HepG2 (cell line): ENCODE data around the gene CMIP. TPM values are rescaled to one million over a fixed set of nuclear protein-coding genes. Genes with fewer than 3 reads are reported as not detected.

Experiments used
- ATF7 ChIP-seq, 2 experiments: fragments of 450-650 bp in 1 of 2; sonication (generic) in 1 of 2; formaldehyde crosslinking in 1 of 2; IDR thresholded peaks; 2 replicates each; pipeline versions ENCODE4 v1.4.0 to v1.6.1; 2016 to 2020; ENCODE audit warnings: antibody characterized with exemption in 1 of 2, mild to moderate bottlenecking in 1 of 2, missing genetic modification reagents in 1 of 2
- ATF7-NPFF ChIP-seq: sonication (generic); formaldehyde crosslinking; IDR thresholded peaks from 2 replicates; pipeline ENCODE4 v1.8.1; 2023; ENCODE audit warnings: mild to moderate bottlenecking, low read depth, missing genetic modification reagents, moderate library complexity
- ATRX ChIP-seq: sonication (generic); formaldehyde crosslinking; IDR thresholded peaks from 2 replicates; pipeline ENCODE4 v1.4.0; 2020; ENCODE audit warnings: missing genetic modification reagents, borderline replicate concordance
- BORCS8-MEF2B ChIP-seq: sonication (generic); formaldehyde crosslinking; IDR thresholded peaks from 2 replicates; pipeline ENCODE4 v1.8.0; 2022; ENCODE audit warnings: mild to moderate bottlenecking, missing genetic modification reagents
- DNMT3B ChIP-seq: conservative IDR thresholded peaks from 2 replicates; pipeline ENCODE4 v1.6.1; 2016; ENCODE audit warnings: missing biosample characterization, control low read depth
- HDAC6 ChIP-seq: fragments of 200-600 bp; sonication (generic); IDR thresholded peaks from 2 replicates; pipeline ENCODE4 v1.7.0; 2017; ENCODE audit warnings: mild to moderate bottlenecking, antibody characterized with exemption, low read length, low read depth
- HNRNPL ChIP-seq: fragments of 200-400 bp; formaldehyde crosslinking; IDR thresholded peaks from 2 replicates; pipeline ENCODE4 v1.6.1; 2017; ENCODE audit warnings: mild to moderate bottlenecking, low read depth, low read length
- MEIS1 ChIP-seq: sonication (generic); formaldehyde crosslinking; IDR thresholded peaks from 2 replicates; pipeline ENCODE4 v1.9.0; 2021; ENCODE audit warnings: mild to moderate bottlenecking, missing genetic modification reagents, moderate library complexity, borderline replicate concordance
- MTA1 ChIP-seq: sonication (generic); formaldehyde crosslinking; IDR thresholded peaks from 2 replicates; pipeline ENCODE4 v1.4.0; 2020; ENCODE audit warnings: missing genetic modification reagents, mild to moderate bottlenecking, borderline replicate concordance
- SALL2 ChIP-seq: sonication (generic); formaldehyde crosslinking; IDR thresholded peaks from 2 replicates; pipeline ENCODE4 v1.8.1; 2023; ENCODE audit warnings: mild to moderate bottlenecking, missing genetic modification reagents, inconsistent platforms
- TARDBP ChIP-seq: sonication (generic); formaldehyde crosslinking; IDR thresholded peaks from 2 replicates; pipeline ENCODE4 v1.8.0; 2022; ENCODE audit warnings: mild to moderate bottlenecking, missing genetic modification reagents
- TBL1XR1 ChIP-seq: fragments of 150-350 bp; IDR thresholded peaks from 2 replicates; pipeline ENCODE4 v1.6.1; 2014; ENCODE audit warnings: borderline replicate concordance, low read length; ENCODE audit not compliant: partially characterized antibody
- THYN1 ChIP-seq: sonication (generic); formaldehyde crosslinking; IDR thresholded peaks from 2 replicates; pipeline ENCODE4 v1.8.1; 2023; ENCODE audit warnings: low read depth, mild to moderate bottlenecking, moderate library complexity, missing genetic modification reagents, borderline replicate concordance
- ZFP62 ChIP-seq: sonication (generic); formaldehyde crosslinking; IDR thresholded peaks from 2 replicates; pipeline ENCODE4 v1.4.0; 2020; ENCODE audit warnings: missing genetic modification reagents
- ZNF136 ChIP-seq: sonication (generic); formaldehyde crosslinking; IDR thresholded peaks from 2 replicates; pipeline ENCODE4 v1.8.1; 2022; ENCODE audit warnings: low read depth, mild to moderate bottlenecking, moderate library complexity, missing genetic modification reagents
- ZNF703 ChIP-seq: sonication (generic); formaldehyde crosslinking; IDR thresholded peaks from 2 replicates; pipeline ENCODE4 v1.5.1; 2020; ENCODE audit warnings: missing genetic modification reagents, mild to moderate bottlenecking, moderate library complexity, borderline replicate concordance
- ZNF781 ChIP-seq: sonication (generic); formaldehyde crosslinking; IDR thresholded peaks from 2 replicates; pipeline ENCODE4 v1.5.1; 2020; ENCODE audit warnings: borderline replicate concordance, mild to moderate bottlenecking, missing genetic modification reagents; ENCODE audit errors: not compliant biosample characterization
- polyA plus RNA-seq, 8 experiments: library from polyadenylated mRNA; depleted of rRNA in 3 of 8; stranded (reverse) in 7 of 8; unstranded in 1 of 8; fragments of >200 nt; fragmentation: Illumina TruSeq in 4 of 8; extraction: Trizol in 4 of 8; gene quantifications; 2 replicates each; pipeline versions ENCODE4 v1.2.1 to v1.2.3, GENCODE V29; 2011 to 2016; ENCODE audit warnings: low read depth in 4 of 8, missing spikeins in 1 of 8, mixed read lengths in 1 of 8; ENCODE audit not compliant: insufficient read depth in 1 of 8
- total RNA-seq, 5 experiments: library from RNA; depleted of rRNA; stranded (reverse); fragments of >200 nt; fragmentation: Illumina TruSeq; extraction: Trizol; gene quantifications; 2 replicates each; pipeline ENCODE4 v1.2.3, GENCODE V29; 2016; ENCODE audit warnings: low read depth in 1 of 5
- TF ChIP-seq, protein P1 (sequence below): sonication (generic); formaldehyde crosslinking; IDR thresholded peaks from 2 replicates; pipeline ENCODE4 v1.5.1; 2020; ENCODE audit warnings: mild to moderate bottlenecking, missing genetic modification reagents, borderline replicate concordance
- TF ChIP-seq, protein P2 (sequence below): IDR thresholded peaks from 2 replicates; pipeline ENCODE4 v1.6.1; 2016
- TF ChIP-seq, protein P3 (sequence below): sonication (generic); formaldehyde crosslinking; IDR thresholded peaks from 2 replicates; pipeline ENCODE4 v1.5.0; 2020; ENCODE audit warnings: missing genetic modification reagents
- TF ChIP-seq, protein P4 (sequence below): sonication (generic); formaldehyde crosslinking; IDR thresholded peaks from 2 replicates; pipeline ENCODE4 v1.4.0; 2020; ENCODE audit warnings: missing genetic modification reagents

CMIP gene
- total and polyA plus RNA-seq, 2 of the 13 experiments (the other 11 are each of a cell fraction or from before 2014, with no cell fraction given) = 10.9 to 18.1 TPM

DNA sequence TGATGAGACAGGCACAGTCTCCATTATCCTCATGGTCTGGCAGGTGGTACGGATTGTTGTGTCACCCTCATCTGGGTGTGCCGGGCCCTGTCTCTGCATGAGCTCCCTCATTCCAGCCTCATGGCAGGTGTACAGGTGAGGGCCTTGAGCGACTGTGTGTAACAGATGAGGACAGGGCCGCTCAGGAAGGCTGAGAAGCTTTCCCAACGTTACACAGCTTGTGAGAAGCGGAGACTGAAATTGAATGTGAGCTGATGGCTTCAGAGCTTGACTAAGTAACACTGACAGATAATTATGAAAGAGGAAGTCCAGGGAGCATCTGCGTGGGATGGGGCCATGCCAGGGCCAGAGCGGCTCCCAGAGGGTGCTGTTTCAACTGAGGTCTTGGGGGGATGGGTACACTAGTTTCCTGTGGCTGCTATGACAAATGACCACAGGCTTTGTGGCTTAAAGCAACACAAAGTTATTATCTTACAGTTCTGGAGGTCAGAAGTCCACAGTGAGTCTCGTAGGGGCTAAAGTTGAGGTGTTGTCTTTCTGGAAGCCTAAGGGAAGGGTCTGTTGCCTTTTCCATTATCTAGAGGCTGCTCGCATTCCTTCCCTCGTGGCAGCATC is 36.7 kb downstream of the CMIP start (continued):
- TF ChIP-seq, protein P1, sequence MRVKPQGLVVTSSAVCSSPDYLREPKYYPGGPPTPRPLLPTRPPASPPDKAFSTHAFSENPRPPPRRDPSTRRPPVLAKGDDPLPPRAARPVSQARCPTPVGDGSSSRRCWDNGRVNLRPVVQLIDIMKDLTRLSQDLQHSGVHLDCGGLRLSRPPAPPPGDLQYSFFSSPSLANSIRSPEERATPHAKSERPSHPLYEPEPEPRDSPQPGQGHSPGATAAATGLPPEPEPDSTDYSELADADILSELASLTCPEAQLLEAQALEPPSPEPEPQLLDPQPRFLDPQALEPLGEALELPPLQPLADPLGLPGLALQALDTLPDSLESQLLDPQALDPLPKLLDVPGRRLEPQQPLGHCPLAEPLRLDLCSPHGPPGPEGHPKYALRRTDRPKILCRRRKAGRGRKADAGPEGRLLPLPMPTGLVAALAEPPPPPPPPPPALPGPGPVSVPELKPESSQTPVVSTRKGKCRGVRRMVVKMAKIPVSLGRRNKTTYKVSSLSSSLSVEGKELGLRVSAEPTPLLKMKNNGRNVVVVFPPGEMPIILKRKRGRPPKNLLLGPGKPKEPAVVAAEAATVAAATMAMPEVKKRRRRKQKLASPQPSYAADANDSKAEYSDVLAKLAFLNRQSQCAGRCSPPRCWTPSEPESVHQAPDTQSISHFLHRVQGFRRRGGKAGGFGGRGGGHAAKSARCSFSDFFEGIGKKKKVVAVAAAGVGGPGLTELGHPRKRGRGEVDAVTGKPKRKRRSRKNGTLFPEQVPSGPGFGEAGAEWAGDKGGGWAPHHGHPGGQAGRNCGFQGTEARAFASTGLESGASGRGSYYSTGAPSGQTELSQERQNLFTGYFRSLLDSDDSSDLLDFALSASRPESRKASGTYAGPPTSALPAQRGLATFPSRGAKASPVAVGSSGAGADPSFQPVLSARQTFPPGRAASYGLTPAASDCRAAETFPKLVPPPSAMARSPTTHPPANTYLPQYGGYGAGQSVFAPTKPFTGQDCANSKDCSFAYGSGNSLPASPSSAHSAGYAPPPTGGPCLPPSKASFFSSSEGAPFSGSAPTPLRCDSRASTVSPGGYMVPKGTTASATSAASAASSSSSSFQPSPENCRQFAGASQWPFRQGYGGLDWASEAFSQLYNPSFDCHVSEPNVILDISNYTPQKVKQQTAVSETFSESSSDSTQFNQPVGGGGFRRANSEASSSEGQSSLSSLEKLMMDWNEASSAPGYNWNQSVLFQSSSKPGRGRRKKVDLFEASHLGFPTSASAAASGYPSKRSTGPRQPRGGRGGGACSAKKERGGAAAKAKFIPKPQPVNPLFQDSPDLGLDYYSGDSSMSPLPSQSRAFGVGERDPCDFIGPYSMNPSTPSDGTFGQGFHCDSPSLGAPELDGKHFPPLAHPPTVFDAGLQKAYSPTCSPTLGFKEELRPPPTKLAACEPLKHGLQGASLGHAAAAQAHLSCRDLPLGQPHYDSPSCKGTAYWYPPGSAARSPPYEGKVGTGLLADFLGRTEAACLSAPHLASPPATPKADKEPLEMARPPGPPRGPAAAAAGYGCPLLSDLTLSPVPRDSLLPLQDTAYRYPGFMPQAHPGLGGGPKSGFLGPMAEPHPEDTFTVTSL (CRISPR knock-in tag) = peak; percentile 20; the same call in 1 of the 2 replicates
- TF ChIP-seq HNRNPL (0 out of 2 replicates have a peak, but pooled peaks have one; percentile 42), BORCS8-MEF2B (no peak), ZNF136 (CRISPR knock-in tag) (no peak), ZNF703 (CRISPR knock-in tag) (no peak), ATF7-NPFF (CRISPR knock-in tag) (0 out of 2 replicates have a peak, but pooled peaks have one; percentile 10), TARDBP (CRISPR knock-in tag) (peak; percentile 68; the same call in 1 of the 2 replicates), MEIS1 (CRISPR knock-in tag) (peak; percentile 92; the same call in 1 of the 2 replicates), MTA1 (CRISPR knock-in tag) (peak; percentile 85), ZFP62 (no peak), ATF7 (IDR thresholded peaks at IDR 0.05) (no peak), ATF7 (CRISPR knock-in tag; IDR thresholded peaks at IDR 0.05) (no peak), THYN1 (CRISPR knock-in tag) (no peak), SALL2 (CRISPR knock-in tag) (no peak), DNMT3B (CRISPR knock-in tag) (no peak), TBL1XR1 (no peak), HDAC6 (no peak), ZNF781 (CRISPR knock-in tag) (no peak), ATRX (no peak)
- TF ChIP-seq, protein P2, sequence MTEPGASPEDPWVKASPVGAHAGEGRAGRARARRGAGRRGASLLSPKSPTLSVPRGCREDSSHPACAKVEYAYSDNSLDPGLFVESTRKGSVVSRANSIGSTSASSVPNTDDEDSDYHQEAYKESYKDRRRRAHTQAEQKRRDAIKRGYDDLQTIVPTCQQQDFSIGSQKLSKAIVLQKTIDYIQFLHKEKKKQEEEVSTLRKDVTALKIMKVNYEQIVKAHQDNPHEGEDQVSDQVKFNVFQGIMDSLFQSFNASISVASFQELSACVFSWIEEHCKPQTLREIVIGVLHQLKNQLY (CRISPR knock-in tag) = peak; percentile 51; the same call in 1 of the 2 replicates
- TF ChIP-seq, protein P3, sequence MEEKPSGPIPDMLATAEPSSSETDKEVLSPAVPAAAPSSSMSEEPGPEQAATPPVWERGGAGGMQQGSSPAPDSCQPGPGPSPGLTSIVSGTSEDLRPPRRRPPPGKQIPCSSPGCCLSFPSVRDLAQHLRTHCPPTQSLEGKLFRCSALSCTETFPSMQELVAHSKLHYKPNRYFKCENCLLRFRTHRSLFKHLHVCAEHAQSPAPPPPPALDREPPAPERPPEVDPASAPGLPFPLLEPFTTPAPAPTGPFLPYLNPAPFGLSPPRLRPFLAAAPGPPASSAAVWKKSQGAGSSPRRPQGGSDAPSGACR (CRISPR knock-in tag) = no peak
- TF ChIP-seq, protein P4, sequence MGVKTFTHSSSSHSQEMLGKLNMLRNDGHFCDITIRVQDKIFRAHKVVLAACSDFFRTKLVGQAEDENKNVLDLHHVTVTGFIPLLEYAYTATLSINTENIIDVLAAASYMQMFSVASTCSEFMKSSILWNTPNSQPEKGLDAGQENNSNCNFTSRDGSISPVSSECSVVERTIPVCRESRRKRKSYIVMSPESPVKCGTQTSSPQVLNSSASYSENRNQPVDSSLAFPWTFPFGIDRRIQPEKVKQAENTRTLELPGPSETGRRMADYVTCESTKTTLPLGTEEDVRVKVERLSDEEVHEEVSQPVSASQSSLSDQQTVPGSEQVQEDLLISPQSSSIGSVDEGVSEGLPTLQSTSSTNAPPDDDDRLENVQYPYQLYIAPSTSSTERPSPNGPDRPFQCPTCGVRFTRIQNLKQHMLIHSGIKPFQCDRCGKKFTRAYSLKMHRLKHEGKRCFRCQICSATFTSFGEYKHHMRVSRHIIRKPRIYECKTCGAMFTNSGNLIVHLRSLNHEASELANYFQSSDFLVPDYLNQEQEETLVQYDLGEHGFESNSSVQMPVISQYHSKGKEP (CRISPR knock-in tag) = no peak
